H1 (cell line): ENCODE measurements around the gene UVRAG. TPM values are rescaled to one million over a fixed set of nuclear protein-coding genes. Genes with fewer than 3 reads are reported as not detected.

ENCODE experiments used
- ATF3 ChIP-seq: IDR thresholded peaks from 2 replicates; pipeline ENCODE4 v1.6.1; 2011; ENCODE audit warnings: low read depth, mild to moderate bottlenecking, low read length; ENCODE audit not compliant: insufficient read depth
- BCL11A ChIP-seq, 2 experiments: IDR thresholded peaks; one replicate each; pipeline ENCODE4 v1.6.1; 2011; ENCODE audit warnings: low read depth in 2 of 2, low read length in 2 of 2, mild to moderate bottlenecking in 2 of 2
- BRCA1 ChIP-seq: IDR thresholded peaks from 2 replicates; pipeline ENCODE4 v1.6.1; 2012; ENCODE audit warnings: low read depth, low read length, improper control_type of control experiment
- CEBPB ChIP-seq: IDR thresholded peaks from 2 replicates; pipeline ENCODE4 v1.6.1; 2012; ENCODE audit warnings: low read depth, low read length
- HDAC2 ChIP-seq, 2 experiments: fragments of 300-600 bp in 1 of 2; sonication (generic) in 1 of 2; IDR thresholded peaks; 2 replicates each; pipeline ENCODE4 v1.6.1; 2011 to 2012; ENCODE audit warnings: low read depth in 2 of 2, low read length in 2 of 2, mild to moderate bottlenecking in 2 of 2, moderate library complexity in 2 of 2, borderline replicate concordance in 1 of 2, inconsistent platforms in 1 of 2
- NANOG ChIP-seq: IDR thresholded peaks from 2 replicates; pipeline ENCODE4 v1.6.1; 2011; ENCODE audit warnings: low read length, low read depth, mild to moderate bottlenecking, inconsistent platforms; ENCODE audit not compliant: insufficient read depth, poor library complexity, severe bottlenecking
- NRF1 ChIP-seq: IDR thresholded peaks from 2 replicates; pipeline ENCODE4 v1.6.1; 2011; ENCODE audit warnings: mild to moderate bottlenecking, low read depth, low read length, improper control_type of control experiment
- RFX5 ChIP-seq: IDR thresholded peaks from 2 replicates; pipeline ENCODE4 v1.6.1; 2011; ENCODE audit warnings: low read depth, low read length, improper control_type of control experiment, borderline replicate concordance
- SAP30 ChIP-seq: fragments of 300-600 bp; sonication (generic); IDR thresholded peaks from 2 replicates; pipeline ENCODE4 v1.7.1; 2012; ENCODE audit warnings: low read length, moderate library complexity, mild to moderate bottlenecking, inconsistent platforms; ENCODE audit not compliant: insufficient read depth, insufficient replicate concordance
- SIN3A ChIP-seq, 2 experiments: IDR thresholded peaks in 1 of 2; conservative IDR thresholded peaks in 1 of 2; 2 replicates each; pipeline ENCODE4 v1.6.1; 2011 to 2012; ENCODE audit warnings: low read length in 2 of 2, improper control_type of control experiment in 1 of 2, low read depth in 1 of 2, mild to moderate bottlenecking in 1 of 2
- polyA plus RNA-seq, 7 experiments: library from polyadenylated mRNA; depleted of rRNA in 3 of 7; stranded (reverse) in 5 of 7; unstranded in 2 of 7; fragments of >200 nt in 5 of 7; fragments of 200-250 nt in 2 of 7; gene quantifications; 1 replicate in 5 of 7; 2 replicates in 1 of 7; 4 replicates in 1 of 7; pipeline versions ENCODE4 v1.2.1 to v1.2.3, GENCODE V29; 2011 to 2013; ENCODE audit warnings: missing spikeins in 2 of 7, mixed read lengths in 2 of 7
- total RNA-seq: library from RNA; stranded (reverse); fragmentation: NEBNext Ultra II Directional; extraction: Animal tissue kit (Norgen Biotek cat#: 25700); gene quantifications from 2 replicates; pipeline ENCODE4 v1.2.1, GENCODE V29; 2021

UVRAG gene
- total and polyA plus RNA-seq, 2 of the 8 experiments (the other 6 are each of a cell fraction or from before 2014, with no cell fraction given) = 5.5 to 14.7 TPM

DNA sequence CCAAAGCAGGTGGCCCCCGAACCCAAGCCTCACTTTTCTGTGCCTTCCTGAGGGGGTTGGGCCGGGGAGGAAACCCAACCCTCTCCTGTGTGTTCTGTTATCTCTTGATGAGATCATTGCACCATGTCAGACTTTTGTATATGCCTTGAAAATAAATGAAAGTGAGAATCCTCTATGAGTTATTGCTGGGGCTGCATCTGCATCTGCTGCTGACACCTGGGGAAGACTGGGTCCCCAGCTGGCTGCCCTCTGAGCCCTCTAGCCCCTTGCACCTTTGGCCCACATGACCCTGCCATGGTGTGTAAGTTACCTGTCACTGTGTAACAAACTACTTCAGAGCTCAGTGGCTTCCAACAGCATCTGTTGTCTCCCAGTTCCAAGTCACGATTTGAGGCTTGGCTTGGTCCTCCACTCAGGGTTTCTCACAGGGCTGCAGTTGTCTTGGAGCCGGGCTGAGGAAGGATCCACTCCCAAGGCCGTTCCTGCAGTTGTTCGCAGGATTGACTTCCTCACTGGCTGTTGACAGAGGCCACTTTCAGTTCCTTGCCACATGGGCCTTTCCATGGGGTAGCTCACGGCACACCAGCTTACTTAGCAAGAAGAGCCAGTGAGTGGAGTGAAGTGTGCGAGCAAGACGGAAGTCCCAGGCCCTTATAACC is 13.5 kb upstream of the UVRAG start (continued):
- no peak for TF ChIP-seq BCL11A (IDR thresholded peaks at IDR 0.05; ENCODE audit: low read depth in 2 of 2, low read length in 2 of 2)
- no peak for TF ChIP-seq SAP30
- TF ChIP-seq RFX5 = no peak
- no peak for TF ChIP-seq ATF3
- TF ChIP-seq CEBPB = no peak
- no peak for TF ChIP-seq NRF1
- TF ChIP-seq HDAC2 (IDR thresholded peaks at IDR 0.05; ENCODE audit: borderline replicate concordance in 1 of 2, low read depth in 2 of 2, low read length in 2 of 2) = no peak
- no peak for TF ChIP-seq BRCA1
- no peak for TF ChIP-seq SIN3A (conservative IDR thresholded peaks at IDR 0.05 in 1 of 2, IDR thresholded peaks at IDR 0.05 in 1 of 2; ENCODE audit: low read depth in 1 of 2, low read length in 2 of 2)
- TF ChIP-seq NANOG = no peak
